ENCODE measurements around the gene RTBDN.

The RTBDN gene

GRCh38 chr19:12866416-12867119 is 32.2 kb upstream of the RTBDN start:
- TF ChIP-seq GATA3 (IDR thresholded peaks at IDR 0.05; ENCODE audit: low read depth, low read length): no peak
- no peak for TF ChIP-seq GATA2 (IDR thresholded peaks at IDR 0.05; ENCODE audit: low read depth, low read length)

GRCh38 chr19:12865746-12866415 is 31.5 kb upstream of the RTBDN start:
- TF ChIP-seq GATA3 (IDR thresholded peaks at IDR 0.05; ENCODE audit: low read depth, low read length) (no peak), GATA2 (IDR thresholded peaks at IDR 0.05; ENCODE audit: low read depth, low read length) (no peak)

- no peak for TF ChIP-seq GATA3 (IDR thresholded peaks at IDR 0.05; ENCODE audit: low read depth, low read length)
- no peak for TF ChIP-seq GATA2 (IDR thresholded peaks at IDR 0.05; ENCODE audit: low read depth, low read length)
Observed at GRCh38 chr19:12864721-12865715, 30.6 kb upstream of the RTBDN start.

- TF ChIP-seq GATA2 (IDR thresholded peaks at IDR 0.05; ENCODE audit: low read depth, low read length) (no peak), GATA3 (IDR thresholded peaks at IDR 0.05; ENCODE audit: low read depth, low read length) (no peak)
Observed at GRCh38 chr19:12864143-12864542, 29.8 kb upstream of the RTBDN start.

GRCh38 chr19:12859546-12859945 is 25.2 kb upstream of the RTBDN start:
- no peak for TF ChIP-seq GATA3 (IDR thresholded peaks at IDR 0.05; ENCODE audit: low read depth, low read length)
- TF ChIP-seq GATA2 (IDR thresholded peaks at IDR 0.05; ENCODE audit: low read depth, low read length): no peak

GRCh38 chr19:12858041-12858928 is 23.9 kb upstream of the RTBDN start:
- TF ChIP-seq GATA3 (IDR thresholded peaks at IDR 0.05; ENCODE audit: low read depth, low read length) (no peak), GATA2 (IDR thresholded peaks at IDR 0.05; ENCODE audit: low read depth, low read length) (no peak)

- TF ChIP-seq GATA3 (IDR thresholded peaks at IDR 0.05; ENCODE audit: low read depth, low read length) (no peak), GATA2 (IDR thresholded peaks at IDR 0.05; ENCODE audit: low read depth, low read length) (no peak)
Observed at GRCh38 chr19:12856653-12857052, 22.3 kb upstream of the RTBDN start.

GRCh38 chr19:12847159-12848139 is 13.1 kb upstream of the RTBDN start:
- TF ChIP-seq GATA2 (IDR thresholded peaks at IDR 0.05; ENCODE audit: low read depth, low read length): no peak
- no peak for TF ChIP-seq GATA3 (IDR thresholded peaks at IDR 0.05; ENCODE audit: low read depth, low read length)

GRCh38 chr19:12843999-12844732 is 9.8 kb upstream of the RTBDN start:
- TF ChIP-seq GATA3 (IDR thresholded peaks at IDR 0.05; ENCODE audit: low read depth, low read length) (no peak), GATA2 (IDR thresholded peaks at IDR 0.05; ENCODE audit: low read depth, low read length) (no peak)

- no peak for TF ChIP-seq GATA2 (IDR thresholded peaks at IDR 0.05; ENCODE audit: low read depth, low read length)
- TF ChIP-seq GATA3 (IDR thresholded peaks at IDR 0.05; ENCODE audit: low read depth, low read length): no peak
Observed at GRCh38 chr19:12843328-12843727, 8.9 kb upstream of the RTBDN start.

GRCh38 chr19:12842511-12842910 is 8.1 kb upstream of the RTBDN start:
- TF ChIP-seq GATA3 (IDR thresholded peaks at IDR 0.05; ENCODE audit: low read depth, low read length) (no peak), GATA2 (IDR thresholded peaks at IDR 0.05; ENCODE audit: low read depth, low read length) (no peak)

- TF ChIP-seq GATA2 (IDR thresholded peaks at IDR 0.05; ENCODE audit: low read depth, low read length) (no peak), GATA3 (IDR thresholded peaks at IDR 0.05; ENCODE audit: low read depth, low read length) (no peak)
Observed at GRCh38 chr19:12841094-12841493, 6.7 kb upstream of the RTBDN start.

All from SH-SY5Y (cell line).